Measurements from ENCODE around the gene ATP1A4.

GRCh38 chr1:160221089-160221488 is 69.7 kb downstream of the ATP1A4 start:
- TF ChIP-seq FEZF1 (tag by site-specific recombination; IDR thresholded peaks at IDR 0.05) = no peak
- no peak for TF ChIP-seq CTCF (tag by site-specific recombination; IDR thresholded peaks at IDR 0.05)
- no peak for TF ChIP-seq ZNF391 (tag by site-specific recombination; IDR thresholded peaks at IDR 0.05; ENCODE audit: borderline replicate concordance, low read depth)
- TF ChIP-seq SP2 (tag by site-specific recombination; IDR thresholded peaks at IDR 0.05) = no peak
- no peak for TF ChIP-seq ZNF274 (IDR thresholded peaks at IDR 0.05; ENCODE audit: low read length)
- TF ChIP-seq ZNF274 (tag by site-specific recombination; IDR thresholded peaks at IDR 0.05; ENCODE audit: borderline replicate concordance) = no peak
- TF ChIP-seq ZSCAN18 (tag by site-specific recombination; IDR thresholded peaks at IDR 0.05) = no peak
- TF ChIP-seq ZNF530 (tag by site-specific recombination; IDR thresholded peaks at IDR 0.05; ENCODE audit: low read depth) = no peak
- no peak for TF ChIP-seq REPIN1 (tag by site-specific recombination; IDR thresholded peaks at IDR 0.05; ENCODE audit: low read depth)
- TF ChIP-seq MEIS1 (CRISPR knock-in tag; IDR thresholded peaks at IDR 0.05; ENCODE audit: borderline replicate concordance) = no peak
- TF ChIP-seq REST (tag by site-specific recombination; IDR thresholded peaks at IDR 0.05) = no peak
- no peak for TF ChIP-seq ZNF394 (tag by site-specific recombination; IDR thresholded peaks at IDR 0.05; ENCODE audit: borderline replicate concordance)
- no peak for TF ChIP-seq TSHZ1 (tag by site-specific recombination; IDR thresholded peaks at IDR 0.05; ENCODE audit: borderline replicate concordance)
- TF ChIP-seq MZF1 (tag by site-specific recombination; IDR thresholded peaks at IDR 0.05; ENCODE audit: borderline replicate concordance) = no peak
